GM19193 (cell line): Measurements from ENCODE around the gene RSAD2.

Experiments
- POLR2A ChIP-seq: IDR thresholded peaks from 4 replicates; pipeline ENCODE4 v1.6.1; 2011; ENCODE audit not compliant: insufficient read depth, insufficient read length; ENCODE audit errors: extremely low read depth

The RSAD2 gene

GRCh38 chr2:6927186-6927585, 49.6 kb downstream of the RSAD2 start:
- no peak for TF ChIP-seq POLR2A

GRCh38 chr2:6927753-6928152, 50.2 kb downstream of the RSAD2 start:
- TF ChIP-seq POLR2A = no peak

GRCh38 chr2:6928452-6928851, 50.9 kb downstream of the RSAD2 start:
- TF ChIP-seq POLR2A = no peak

- TF ChIP-seq POLR2A = no peak
Measured at GRCh38 chr2:6929196-6929819, 51.7 kb downstream of the RSAD2 start.

- no peak for TF ChIP-seq POLR2A
Measured at GRCh38 chr2:6930923-6931647, 53.5 kb downstream of the RSAD2 start.

- no peak for TF ChIP-seq POLR2A
Measured at GRCh38 chr2:6931753-6932152, 54.2 kb downstream of the RSAD2 start.

- no peak for TF ChIP-seq POLR2A
Measured at GRCh38 chr2:6932206-6932605, 54.6 kb downstream of the RSAD2 start.

- no peak for TF ChIP-seq POLR2A
Measured at GRCh38 chr2:6932828-6933227, 55.3 kb downstream of the RSAD2 start.

GRCh38 chr2:6933911-6934310, 56.3 kb downstream of the RSAD2 start:
- TF ChIP-seq POLR2A = no peak

- no peak for TF ChIP-seq POLR2A
Measured at GRCh38 chr2:6934345-6934744, 56.8 kb downstream of the RSAD2 start.

GRCh38 chr2:6934758-6935651, 57.4 kb downstream of the RSAD2 start:
- no peak for TF ChIP-seq POLR2A

- no peak for TF ChIP-seq POLR2A
Measured at GRCh38 chr2:6937157-6937556, 59.6 kb downstream of the RSAD2 start.

- no peak for TF ChIP-seq POLR2A
Measured at GRCh38 chr2:6937582-6937981, 60.0 kb downstream of the RSAD2 start.

GRCh38 chr2:6939071-6939470, 61.5 kb downstream of the RSAD2 start:
- TF ChIP-seq POLR2A = no peak

- no peak for TF ChIP-seq POLR2A
Measured at GRCh38 chr2:6940820-6941219, 63.2 kb downstream of the RSAD2 start.

- no peak for TF ChIP-seq POLR2A
Measured at GRCh38 chr2:6941299-6942046, 63.9 kb downstream of the RSAD2 start.

- no peak for TF ChIP-seq POLR2A
Measured at GRCh38 chr2:6942848-6943247, 65.3 kb downstream of the RSAD2 start.
